GM08714 (cell line): ENCODE results near the gene NOXA1.
"Not testable (repeated sequence)": the region's sequence is repeated elsewhere in the genome, so short reads cannot be mapped to it uniquely, and the experiment has no call there.

Experiments
- H3K4me3 ChIP-seq: fragments of 200-500 bp; sonication (Bioruptor generic); 2 replicates; pipeline ENCODE4 v1.5.1; 2014; ENCODE audit warnings: mild to moderate bottlenecking, low read length, inconsistent platforms
- ZNF274 ChIP-seq: IDR thresholded peaks from 2 replicates; pipeline ENCODE4 v1.6.1; 2012; ENCODE audit warnings: mild to moderate bottlenecking, low read depth, low read length

Gene NOXA1

DNA sequence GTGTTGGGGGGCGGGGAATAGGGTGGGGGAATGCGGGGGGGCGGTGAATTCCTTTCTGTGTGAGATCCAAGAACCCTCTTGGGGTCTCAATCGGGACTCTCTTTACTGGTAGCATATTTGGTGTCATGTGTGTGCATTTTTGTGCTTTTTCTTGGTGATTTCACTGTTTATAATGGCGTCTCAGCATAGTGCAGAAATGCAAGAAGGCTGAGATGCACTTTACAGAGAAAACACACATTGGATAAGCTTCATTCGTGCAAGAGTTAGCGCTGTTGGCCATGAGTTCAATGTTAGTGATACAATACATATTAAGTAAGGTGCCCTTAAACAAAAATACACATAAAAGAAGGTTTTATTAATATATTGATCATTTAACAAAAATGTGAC is 18.7 kb downstream of the NOXA1 start:
- TF ChIP-seq ZNF274, result no peak
- H3K4me3 ChIP-seq, result no peak overlapping the region

GRCh38 chr9:137444106-137444790 is 21.1 kb downstream of the NOXA1 start:
- TF ChIP-seq ZNF274, result no peak
- H3K4me3 ChIP-seq, result no peak overlapping the region

GRCh38 chr9:137445275-137445807 is 22.1 kb downstream of the NOXA1 start:
- H3K4me3 ChIP-seq, result no peak overlapping the region
- TF ChIP-seq ZNF274, result no peak

- TF ChIP-seq ZNF274, result no peak
- H3K4me3 ChIP-seq, result no peak overlapping the region
Measured at GRCh38 chr9:137445930-137446431, 22.8 kb downstream of the NOXA1 start.

- TF ChIP-seq ZNF274, result no peak
Measured at GRCh38 chr9:137446851-137447471, 23.8 kb downstream of the NOXA1 start.

GRCh38 chr9:137447722-137448601 is 24.8 kb downstream of the NOXA1 start:
- no peak for TF ChIP-seq ZNF274
- H3K4me3 ChIP-seq, result no peak overlapping the region

More at GRCh38 chr9:137446851-137447471, 23.8 kb downstream of the NOXA1 start:
- no peak overlapping the region for H3K4me3 ChIP-seq

DNA sequence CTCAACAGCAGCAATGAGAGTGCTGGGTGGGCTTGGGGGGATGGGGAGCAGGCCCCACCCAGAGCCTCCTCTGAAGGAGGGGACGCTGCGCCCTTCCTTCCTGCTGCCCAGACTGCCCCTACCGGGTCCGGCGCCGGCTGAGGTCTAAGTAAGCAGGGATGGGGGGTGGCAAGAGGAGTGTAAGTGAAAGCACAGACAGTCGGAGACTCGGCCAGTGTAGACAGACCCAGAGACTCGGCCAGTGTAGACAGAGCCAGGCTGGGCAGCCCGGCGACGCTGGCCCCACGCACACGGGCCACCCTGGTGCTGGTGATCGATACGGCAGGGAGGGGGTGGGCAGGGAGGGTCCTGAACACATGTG is 25.4 kb downstream of the NOXA1 start:
- H3K4me3 ChIP-seq, result no peak overlapping the region
- TF ChIP-seq ZNF274, result no peak

DNA sequence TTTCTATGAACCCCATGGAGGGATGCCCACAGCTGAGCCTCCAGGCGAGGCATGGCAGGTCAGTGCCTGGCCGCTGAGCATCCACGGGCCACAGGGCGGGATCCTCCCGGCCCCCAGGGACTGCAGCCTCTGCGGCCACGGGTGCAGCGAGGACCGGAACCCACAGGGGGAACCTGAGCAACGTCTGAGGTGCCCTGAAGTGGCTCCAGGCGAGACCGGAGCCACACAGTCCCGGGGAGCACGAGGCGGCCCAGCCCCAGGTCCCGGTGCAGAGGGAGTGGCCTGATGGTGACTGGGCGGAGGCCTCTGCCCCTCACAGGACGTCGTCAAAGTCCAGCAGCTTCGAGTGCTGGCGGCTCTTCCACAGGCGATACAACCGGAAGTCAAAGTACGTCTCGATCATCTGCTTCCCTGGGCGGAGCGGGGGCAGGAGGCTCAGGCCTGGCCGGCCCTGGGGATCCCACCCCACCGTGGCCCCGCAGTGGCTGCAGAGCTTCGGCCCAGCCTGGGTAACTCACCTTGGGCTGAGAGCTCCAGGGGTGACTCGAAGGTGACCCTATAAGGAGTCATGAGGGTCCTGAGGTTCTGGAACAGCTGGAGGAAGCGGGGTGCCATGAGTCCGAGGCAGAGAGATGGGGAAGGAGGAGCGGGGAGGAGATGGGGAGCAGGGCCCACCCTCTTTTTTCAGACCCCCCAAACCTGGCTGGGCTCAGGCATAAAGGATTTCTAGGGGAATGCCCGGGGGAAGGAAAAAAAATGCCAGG is 26.1 kb downstream of the NOXA1 start:
- no peak overlapping the region for H3K4me3 ChIP-seq
- no peak for TF ChIP-seq ZNF274

DNA sequence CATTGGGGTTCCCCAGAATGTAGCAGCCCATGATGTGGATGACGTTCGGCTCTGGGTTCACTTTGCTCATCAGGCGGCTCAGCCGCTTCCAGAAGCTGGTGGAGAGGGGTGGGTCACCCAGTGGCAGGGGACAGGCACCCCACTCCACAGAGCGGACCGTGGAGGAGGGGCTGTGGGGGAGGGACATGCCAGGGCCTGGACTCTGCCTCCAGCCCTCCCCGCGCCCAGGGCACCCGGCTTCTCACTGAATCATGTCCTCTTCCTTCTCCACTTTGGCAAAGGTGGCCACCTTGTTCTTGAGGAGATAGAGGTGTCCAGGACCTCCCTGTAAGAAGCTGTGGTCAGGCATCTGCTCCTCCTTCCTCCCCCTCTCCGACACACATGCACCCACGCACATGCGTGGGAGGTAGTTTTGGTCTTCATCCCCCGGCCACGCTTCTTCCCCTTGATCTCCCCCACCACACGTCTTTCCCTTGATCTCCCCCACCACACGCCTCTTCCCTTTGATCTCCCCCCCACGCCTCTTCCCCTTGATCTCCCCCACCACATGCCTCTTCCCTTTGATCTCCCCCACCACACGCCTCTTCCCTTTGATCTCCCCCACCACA is 26.8 kb downstream of the NOXA1 start:
- TF ChIP-seq ZNF274, result no peak
- no peak overlapping the region for H3K4me3 ChIP-seq

- not testable (repeated sequence) for H3K4me3 ChIP-seq
Measured at GRCh38 chr9:137450539-137451222, 27.5 kb downstream of the NOXA1 start.

- H3K4me3 ChIP-seq, result not testable (repeated sequence)
Measured at GRCh38 chr9:137451264-137452005, 28.2 kb downstream of the NOXA1 start.

DNA sequence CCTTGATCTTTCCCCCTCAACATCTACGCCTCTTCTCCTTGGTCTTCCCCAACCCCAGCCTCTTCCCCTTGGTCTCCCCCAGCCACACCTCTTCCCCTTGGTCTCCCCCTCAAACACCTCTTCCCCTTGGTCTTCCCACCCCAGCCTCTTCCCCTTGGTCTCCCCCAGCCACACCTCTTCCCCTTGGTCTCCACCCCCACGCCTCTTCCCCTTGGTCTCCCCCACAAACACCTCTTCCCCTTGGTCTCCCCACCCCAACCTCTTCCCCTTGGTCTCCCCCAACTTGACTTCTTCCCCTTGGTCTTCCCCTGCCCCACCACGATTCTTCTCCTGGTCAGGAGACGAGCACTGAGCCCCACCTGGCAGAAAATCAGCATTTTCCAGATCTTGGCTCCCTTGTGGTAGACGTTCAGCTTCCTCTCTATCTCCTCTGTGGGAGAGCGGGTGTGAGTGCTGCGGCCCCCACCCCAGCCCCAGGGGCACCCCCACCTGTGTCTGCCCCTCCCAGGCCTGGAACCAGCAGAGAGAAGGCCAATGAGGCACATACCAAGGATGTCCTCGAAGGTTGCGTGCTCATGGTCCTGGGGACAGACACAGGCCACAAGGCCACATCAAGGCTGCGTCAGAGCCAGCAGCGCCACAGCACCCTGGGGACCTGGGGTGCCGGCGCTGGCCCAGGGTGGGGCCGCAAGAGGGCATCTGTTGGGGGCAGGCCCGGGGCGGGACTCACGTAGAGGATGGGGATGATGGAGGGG is 29.0 kb downstream of the NOXA1 start:
- TF ChIP-seq ZNF274, result no peak
- no peak overlapping the region for H3K4me3 ChIP-seq
